ENCODE data around the gene MTRR. TPM values are rescaled to one million over a fixed set of nuclear protein-coding genes. Genes with fewer than 3 reads are reported as not detected.

The MTRR gene
- total RNA-seq, 2 donors from 2014 or later = 34.5 to 64.6 TPM

- H3K4me1 ChIP-seq (replicated peaks) = no peaks in the 10 kb centered on the region
- TF ChIP-seq POLR2AphosphoS5 (IDR thresholded peaks at IDR 0.05) = no peak
- no peak for TF ChIP-seq CTCF (IDR thresholded peaks at IDR 0.05)
- TF ChIP-seq POLR2A (IDR thresholded peaks at IDR 0.05) = no peak
- no peaks in the 10 kb centered on the region for H3K36me3 ChIP-seq
- DNase-seq (ENCODE audit: low spot score) = no peak
- no peaks in the 10 kb centered on the region for H3K27me3 ChIP-seq (replicated peaks; ENCODE audit: insufficient read depth)
- intact Hi-C loops (cut with DNase I) = loop anchor here (10.0 kb wide), 1 partner anchor 1091 kb away; no protein-coding TSS in a partner anchor
- no peak overlapping the region for H3K27ac ChIP-seq
- WGBS = 58% methylated on average over 3 of the region's 3 CpGs
- H3K9me3 ChIP-seq = no peaks in the 10 kb centered on the region
- no peak overlapping the region for H3K4me3 ChIP-seq
Observed at GRCh38 chr5:7855611-7856010, 13.3 kb upstream of the MTRR start.

- H3K9me3 ChIP-seq = no peaks in the 10 kb centered on the region
- intact Hi-C loops (cut with DNase I) = loop anchor here (10.0 kb wide), 1 partner anchor 1092 kb away; no protein-coding TSS in a partner anchor
- H3K27me3 ChIP-seq (replicated peaks; ENCODE audit: insufficient read depth) = no peaks in the 10 kb centered on the region
- TF ChIP-seq POLR2A (IDR thresholded peaks at IDR 0.05) = no peak
- peak in 3 of 4 experiments; percentile 52 to 65 (median 55) for TF ChIP-seq CTCF (IDR thresholded peaks at IDR 0.05)
- H3K4me3 ChIP-seq = no peak overlapping the region
- no peak for DNase-seq (ENCODE audit: low spot score)
- H3K4me1 ChIP-seq (replicated peaks) = no peaks in the 10 kb centered on the region
- H3K36me3 ChIP-seq = no peaks in the 10 kb centered on the region
- no peak overlapping the region for H3K27ac ChIP-seq
- WGBS = 94% methylated on average over 2 of the region's 2 CpGs
Observed at GRCh38 chr5:7856855-7857254, 12.1 kb upstream of the MTRR start.

- intact Hi-C loops (cut with DNase I) = loop anchor here (10.0 kb wide), 1 partner anchor 1093 kb away; no protein-coding TSS in a partner anchor
- Histone ChIP-seq H3K27me3 (replicated peaks; ENCODE audit: insufficient read depth) (no peaks in the 10 kb centered on the region), H3K36me3 (no peaks in the 10 kb centered on the region), H3K4me1 (replicated peaks) (no peaks in the 10 kb centered on the region), H3K27ac (no peak overlapping the region), H3K4me3 (no peak overlapping the region), H3K9me3 (no peaks in the 10 kb centered on the region)
- no peak for TF ChIP-seq POLR2AphosphoS5 (IDR thresholded peaks at IDR 0.05)
- no peak for TF ChIP-seq POLR2A (IDR thresholded peaks at IDR 0.05)
- TF ChIP-seq CTCF (IDR thresholded peaks at IDR 0.05) = no peak
- WGBS = 87% methylated on average over 5 of the region's 5 CpGs
- no peak for DNase-seq (ENCODE audit: low spot score)
Observed at GRCh38 chr5:7857361-7857760, 11.6 kb upstream of the MTRR start.

GRCh38 chr5:7857926-7858632 is 10.9 kb upstream of the MTRR start:
- no peak overlapping the region for H3K4me3 ChIP-seq
- 58% methylated on average over 9 of the region's 9 CpGs for WGBS
- intact Hi-C loops (cut with DNase I) = loop anchor here (10.0 kb wide), 1 partner anchor 1093 kb away; no protein-coding TSS in a partner anchor
- TF ChIP-seq POLR2AphosphoS5 (IDR thresholded peaks at IDR 0.05) (no peak), CTCF (IDR thresholded peaks at IDR 0.05) (no peak), POLR2A (IDR thresholded peaks at IDR 0.05) (no peak)
- H3K9me3 ChIP-seq = no peaks in the 10 kb centered on the region
- H3K27ac ChIP-seq = no peak overlapping the region
- no peaks in the 10 kb centered on the region for H3K4me1 ChIP-seq (replicated peaks)
- no peaks in the 10 kb centered on the region for H3K27me3 ChIP-seq (replicated peaks; ENCODE audit: insufficient read depth)
- H3K36me3 ChIP-seq = no peaks in the 10 kb centered on the region
- DNase-seq (ENCODE audit: low spot score) = no peak

- Histone ChIP-seq H3K4me3 (no peak overlapping the region), H3K27ac (no peak overlapping the region), H3K9me3 (no peaks in the 10 kb centered on the region), H3K27me3 (replicated peaks; ENCODE audit: insufficient read depth) (no peaks in the 10 kb centered on the region), H3K4me1 (replicated peaks) (peaks cover 4% of the 10 kb centered on the region), H3K36me3 (no peaks in the 10 kb centered on the region)
- DNase-seq (ENCODE audit: low spot score) = no peak
- 99% methylated on average over 2 of the region's 2 CpGs for WGBS
- intact Hi-C loops (cut with DNase I) = loop anchor here (5.0 kb wide), 1 partner anchor 469 kb away; the partner anchor contains the start of gene ADCY2
- TF ChIP-seq POLR2AphosphoS5 (IDR thresholded peaks at IDR 0.05) (no peak), POLR2A (IDR thresholded peaks at IDR 0.05) (no peak), CTCF (IDR thresholded peaks at IDR 0.05) (no peak)
Observed at GRCh38 chr5:7866196-7866595, 2.8 kb upstream of the MTRR start.

All from prostate gland (tissue), 2 donors.